ENCODE results near the gene MYNN.

The MYNN gene

DNA sequence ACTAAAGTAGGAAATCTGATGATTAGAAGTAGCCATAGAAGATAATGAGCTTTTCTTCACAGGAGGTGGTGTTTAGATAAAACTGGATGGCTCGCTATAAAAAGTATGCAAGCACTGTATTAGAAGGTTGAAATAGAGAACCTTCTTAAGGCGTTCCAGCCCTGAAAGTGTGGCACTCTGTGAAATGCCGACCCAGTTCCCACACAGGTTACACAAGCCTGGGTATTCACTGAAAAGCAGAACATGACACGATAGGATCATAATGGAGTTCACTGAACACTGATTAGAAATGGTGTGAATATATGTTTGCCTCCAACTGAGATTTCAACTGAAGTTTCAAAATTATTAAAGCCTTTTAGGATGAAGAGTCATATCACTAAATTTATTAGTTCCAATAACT, 54.5 kb downstream of the MYNN start:
- Histone ChIP-seq H3K9me3 (ENCODE audit: control insufficient read depth in 2 of 2, low read length in 2 of 2) (no peaks in the 10 kb centered on the region), H3K9ac (ENCODE audit: low read length in 2 of 2) (no peak overlapping the region), H3K4me1 (ENCODE audit: control insufficient read depth, insufficient read depth, low read length) (no peaks in the 10 kb centered on the region), H3K27ac (ENCODE audit: low read length) (no peak overlapping the region), H3K4me3 (ENCODE audit: low read length in 2 of 2) (no peak overlapping the region), H3K36me3 (ENCODE audit: control insufficient read depth in 2 of 2, insufficient read depth in 2 of 2, low read length in 2 of 2) (no peaks in the 10 kb centered on the region), H3K27me3 (ENCODE audit: control insufficient read depth in 1 of 2, insufficient read depth in 2 of 2, low read length in 2 of 2) (no peaks in the 10 kb centered on the region)

DNA sequence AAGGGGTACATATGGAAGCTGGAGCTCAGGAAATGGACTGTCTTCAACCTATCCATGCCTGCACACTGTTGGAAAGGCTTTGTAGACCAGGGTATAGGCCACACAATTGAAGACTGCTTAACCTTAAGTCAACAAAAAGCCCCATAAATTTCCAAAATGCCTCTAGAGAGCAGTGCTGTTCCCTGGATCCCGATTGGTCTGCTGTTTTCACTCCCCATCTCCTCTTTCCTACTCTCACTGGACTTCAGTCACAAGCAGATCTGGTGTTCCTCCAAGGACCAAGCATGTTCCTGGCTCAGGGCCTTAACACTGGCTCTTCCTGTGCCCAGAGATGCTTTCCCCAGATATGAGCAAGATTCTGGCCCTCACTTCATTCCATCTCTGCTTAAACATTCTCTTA, 62.3 kb downstream of the MYNN start:
- H3K4me3 ChIP-seq (ENCODE audit: low read length in 2 of 2): no peak overlapping the region
- H3K9ac ChIP-seq (ENCODE audit: low read length in 2 of 2): no peak overlapping the region
- no peaks in the 10 kb centered on the region for H3K27me3 ChIP-seq (ENCODE audit: control insufficient read depth in 1 of 2, insufficient read depth in 2 of 2, low read length in 2 of 2)
- no peaks in the 10 kb centered on the region for H3K4me1 ChIP-seq (ENCODE audit: control insufficient read depth, insufficient read depth, low read length)
- no peaks in the 10 kb centered on the region for H3K9me3 ChIP-seq (ENCODE audit: control insufficient read depth in 2 of 2, low read length in 2 of 2)
- no peaks in the 10 kb centered on the region for H3K36me3 ChIP-seq (ENCODE audit: control insufficient read depth in 2 of 2, insufficient read depth in 2 of 2, low read length in 2 of 2)
- H3K27ac ChIP-seq (ENCODE audit: low read length): no peak overlapping the region

- Histone ChIP-seq H3K9me3 (ENCODE audit: control insufficient read depth in 2 of 2, low read length in 2 of 2) (no peaks in the 10 kb centered on the region), H3K9ac (ENCODE audit: low read length in 2 of 2) (no peak overlapping the region), H3K27me3 (ENCODE audit: control insufficient read depth in 1 of 2, insufficient read depth in 2 of 2, low read length in 2 of 2) (no peaks in the 10 kb centered on the region), H3K36me3 (ENCODE audit: control insufficient read depth in 2 of 2, insufficient read depth in 2 of 2, low read length in 2 of 2) (no peaks in the 10 kb centered on the region), H3K4me3 (ENCODE audit: low read length in 2 of 2) (no peak overlapping the region), H3K27ac (ENCODE audit: low read length) (no peak overlapping the region), H3K4me1 (ENCODE audit: control insufficient read depth, insufficient read depth, low read length) (no peaks in the 10 kb centered on the region)
These were observed 63.1 kb downstream of the MYNN start for GRCh38 chr3:169836078-169836941.

GRCh38 chr3:169836942-169837275, 63.7 kb downstream of the MYNN start:
- Histone ChIP-seq H3K9ac (ENCODE audit: low read length in 2 of 2) (no peak overlapping the region), H3K4me1 (ENCODE audit: control insufficient read depth, insufficient read depth, low read length) (no peaks in the 10 kb centered on the region), H3K27me3 (ENCODE audit: control insufficient read depth in 1 of 2, insufficient read depth in 2 of 2, low read length in 2 of 2) (no peaks in the 10 kb centered on the region), H3K9me3 (ENCODE audit: control insufficient read depth in 2 of 2, low read length in 2 of 2) (no peaks in the 10 kb centered on the region), H3K27ac (ENCODE audit: low read length) (no peak overlapping the region), H3K36me3 (ENCODE audit: control insufficient read depth in 2 of 2, insufficient read depth in 2 of 2, low read length in 2 of 2) (no peaks in the 10 kb centered on the region), H3K4me3 (ENCODE audit: low read length in 2 of 2) (no peak overlapping the region)

DNA sequence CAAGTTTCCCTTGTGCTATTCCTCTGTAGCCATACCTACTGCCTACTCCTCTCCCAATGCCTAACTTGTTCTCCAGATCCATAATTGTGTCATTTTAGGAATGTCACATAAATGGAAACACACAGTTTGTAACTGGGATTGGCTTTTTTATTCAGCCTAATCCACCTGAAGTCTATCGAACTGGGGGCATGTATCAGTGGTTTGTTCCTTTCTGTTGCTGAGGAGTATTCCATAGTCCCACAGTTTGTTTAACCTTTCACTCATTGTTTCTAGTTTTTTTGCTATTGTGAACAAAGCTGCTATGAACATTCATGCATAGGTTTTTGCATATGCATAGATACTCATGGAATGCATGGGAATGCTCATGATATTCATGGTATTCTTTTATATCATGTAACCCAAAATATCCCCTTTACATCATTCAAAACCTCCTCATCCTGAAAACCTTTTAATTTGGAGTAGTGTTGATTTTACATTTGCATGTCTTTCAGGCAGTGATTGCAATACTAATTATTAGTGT, 65.4 kb downstream of the MYNN start:
- Histone ChIP-seq H3K4me1 (ENCODE audit: control insufficient read depth, insufficient read depth, low read length) (no peaks in the 10 kb centered on the region), H3K27ac (ENCODE audit: low read length) (no peak overlapping the region), H3K9ac (ENCODE audit: low read length in 2 of 2) (no peak overlapping the region), H3K4me3 (ENCODE audit: low read length in 2 of 2) (no peak overlapping the region), H3K36me3 (ENCODE audit: control insufficient read depth in 2 of 2, insufficient read depth in 2 of 2, low read length in 2 of 2) (no peaks in the 10 kb centered on the region), H3K27me3 (ENCODE audit: control insufficient read depth in 1 of 2, insufficient read depth in 2 of 2, low read length in 2 of 2) (no peaks in the 10 kb centered on the region), H3K9me3 (ENCODE audit: control insufficient read depth in 2 of 2, low read length in 2 of 2) (no peaks in the 10 kb centered on the region)
